Measurements from ENCODE around the gene CPNE8. TPM values are rescaled to one million over a fixed set of nuclear protein-coding genes. Genes with fewer than 3 reads are reported as not detected.

The CPNE8 gene
- total RNA-seq, 1 experiment from 2014 or later: 17.3 TPM

GRCh38 chr12:38646146-38646545 lies 259.2 kb downstream of the CPNE8 start:
- DNase-seq (ENCODE audit: low read depth): no peak

GRCh38 chr12:38639625-38640024 lies 265.8 kb downstream of the CPNE8 start:
- no peak for DNase-seq (ENCODE audit: low read depth)

GRCh38 chr12:38638401-38638800 lies 267.0 kb downstream of the CPNE8 start:
- no peak for DNase-seq (ENCODE audit: low read depth)

- no peak for DNase-seq (ENCODE audit: low read depth)
Measured at GRCh38 chr12:38633511-38633910, 271.9 kb downstream of the CPNE8 start.

- DNase-seq (ENCODE audit: low read depth): no peak
Measured at GRCh38 chr12:38629064-38629463, 276.3 kb downstream of the CPNE8 start.

GRCh38 chr12:38628288-38628687 lies 277.1 kb downstream of the CPNE8 start:
- DNase-seq (ENCODE audit: low read depth): no peak

- DNase-seq (ENCODE audit: low read depth): no peak
Measured at GRCh38 chr12:38625306-38625705, 280.1 kb downstream of the CPNE8 start.

GRCh38 chr12:38614171-38614570 lies 291.2 kb downstream of the CPNE8 start:
- DNase-seq (ENCODE audit: low read depth): no peak

- DNase-seq (ENCODE audit: low read depth): no peak
Measured at GRCh38 chr12:38610808-38611350, 294.5 kb downstream of the CPNE8 start.

GRCh38 chr12:38607295-38607694 lies 298.1 kb downstream of the CPNE8 start:
- no peak for DNase-seq (ENCODE audit: low read depth)
